Left ventricle myocardium inferior (tissue), 1 donor: Measurements from ENCODE around the gene CD96. TPM values are rescaled to one million over a fixed set of nuclear protein-coding genes. Genes with fewer than 3 reads are reported as not detected.

Experiments
- DNase-seq: peaks from one replicate; pipeline ENCODE4 v3.0.0-alpha.2; 2020
- H3K27ac ChIP-seq: fragments of 200-600 bp; replicated peaks from 2 replicates; pipeline ENCODE4 v1.8.0; 2021
- H3K27me3 ChIP-seq: fragments of 200-600 bp; 2 replicates; pipeline ENCODE4 v1.8.0; 2021; ENCODE audit warnings: low read depth
- H3K36me3 ChIP-seq: fragments of 200-600 bp; 2 replicates; pipeline ENCODE4 v1.8.0; 2021
- H3K4me1 ChIP-seq: fragments of 200-600 bp; 2 replicates; pipeline ENCODE4 v1.8.0; 2021
- H3K4me3 ChIP-seq: fragments of 200-600 bp; 2 replicates; pipeline ENCODE4 v1.8.0; 2021; ENCODE audit warnings: mild to moderate bottlenecking, moderate library complexity
- H3K9me3 ChIP-seq: fragments of 200-600 bp; replicated peaks from 2 replicates; pipeline ENCODE4 v1.8.0; 2021
- CTCF ChIP-seq: fragments of 200-600 bp; IDR thresholded peaks from 2 replicates; pipeline ENCODE4 v1.8.0; 2021; ENCODE audit warnings: antibody characterized with exemption, mild to moderate bottlenecking, borderline replicate concordance
- intact Hi-C: fragments of 100-400 bp; cut with micrococcal nuclease; formaldehyde crosslinking; loops from one replicate; pipeline ENCODE4 v1.11.0; 2022
- total RNA-seq: library from RNA; stranded (reverse); fragmentation: NEBNext Ultra II Directional; extraction: Animal tissue kit (Norgen Biotek cat#: 25700); gene quantifications from one replicate; pipeline ENCODE4 v1.2.1, GENCODE V29; 2021
- donor health status: DM: no; HTN: yes; CAD: no; lungs with severe emphysema.

CD96 gene
- total RNA-seq, 1 donor from 2014 or later = 0.33 TPM

- DNase-seq = no peak
Measured at GRCh38 chr3:111566844-111567243, 24.8 kb downstream of the CD96 start.

GRCh38 chr3:111568355-111568754 is 26.4 kb downstream of the CD96 start:
- Histone ChIP-seq H3K4me3 (no peak overlapping the region), H3K4me1 (no peaks in the 10 kb centered on the region), H3K27ac (no peak overlapping the region), H3K36me3 (no peaks in the 10 kb centered on the region), H3K9me3 (no peaks in the 10 kb centered on the region), H3K27me3 (peaks cover 18% of the 10 kb centered on the region)
- intact Hi-C loops = no loop called here
- TF ChIP-seq CTCF = no peak
- no peak for DNase-seq

More at GRCh38 chr3:111566844-111567243, 24.8 kb downstream of the CD96 start:
- H3K4me1 ChIP-seq = no peaks in the 10 kb centered on the region
- intact Hi-C loops = no loop called here
- H3K27ac ChIP-seq = no peak overlapping the region
- no peaks in the 10 kb centered on the region for H3K9me3 ChIP-seq
- TF ChIP-seq CTCF = no peak
- H3K36me3 ChIP-seq = no peaks in the 10 kb centered on the region
- H3K27me3 ChIP-seq = peaks cover 18% of the 10 kb centered on the region
- no peak overlapping the region for H3K4me3 ChIP-seq

GRCh38 chr3:111568911-111569310 is 26.9 kb downstream of the CD96 start:
- no peak for TF ChIP-seq CTCF
- H3K27ac ChIP-seq = no peak overlapping the region
- intact Hi-C loops = no loop called here
- H3K4me3 ChIP-seq = no peak overlapping the region
- H3K27me3 ChIP-seq = peaks cover 18% of the 10 kb centered on the region
- no peaks in the 10 kb centered on the region for H3K4me1 ChIP-seq
- H3K36me3 ChIP-seq = no peaks in the 10 kb centered on the region
- no peaks in the 10 kb centered on the region for H3K9me3 ChIP-seq
- no peak for DNase-seq

GRCh38 chr3:111570404-111571030 is 28.5 kb downstream of the CD96 start:
- TF ChIP-seq CTCF = no peak
- Histone ChIP-seq H3K27me3 (peaks cover 15% of the 10 kb centered on the region), H3K4me1 (no peaks in the 10 kb centered on the region), H3K4me3 (no peak overlapping the region), H3K9me3 (no peaks in the 10 kb centered on the region), H3K27ac (no peak overlapping the region), H3K36me3 (no peaks in the 10 kb centered on the region)
- no peak for DNase-seq
- intact Hi-C loops = no loop called here

- no peaks in the 10 kb centered on the region for H3K9me3 ChIP-seq
- no peaks in the 10 kb centered on the region for H3K4me1 ChIP-seq
- TF ChIP-seq CTCF = no peak
- DNase-seq = no peak
- no peaks in the 10 kb centered on the region for H3K36me3 ChIP-seq
- H3K27ac ChIP-seq = no peak overlapping the region
- intact Hi-C loops = no loop called here
- H3K4me3 ChIP-seq = no peak overlapping the region
- peaks cover 7% of the 10 kb centered on the region for H3K27me3 ChIP-seq
Measured at GRCh38 chr3:111571282-111571681, 29.3 kb downstream of the CD96 start.
